Renal cortical epithelial cell (primary cell): Measurements from ENCODE around the gene NRP1. TPM values are rescaled to one million over a fixed set of nuclear protein-coding genes. Genes with fewer than 3 reads are reported as not detected.

Experiments
- DNase-seq: peaks from one replicate; pipeline ENCODE4 v3.0.0-alpha.2; 2011; ENCODE audit warnings: low read depth
- total RNA-seq: library from RNA; depleted of rRNA; stranded (reverse); fragments of >200 nt; gene quantifications from 2 replicates; pipeline ENCODE4 v1.2.3, GENCODE V29; 2014

Gene NRP1
- total RNA-seq, 1 donor from 2014 or later, result 281 TPM

GRCh38 chr10:33290321-33291052 is 44.0 kb downstream of the NRP1 start:
- DNase-seq, result peak; percentile 42

- no peak for DNase-seq
Observed at GRCh38 chr10:33289776-33290175, 44.7 kb downstream of the NRP1 start.

GRCh38 chr10:33288127-33288526 is 46.3 kb downstream of the NRP1 start:
- no peak for DNase-seq

- DNase-seq, result no peak
Observed at GRCh38 chr10:33287112-33287511, 47.4 kb downstream of the NRP1 start.

- DNase-seq, result no peak
Observed at GRCh38 chr10:33286157-33286934, 48.1 kb downstream of the NRP1 start.

- no peak for DNase-seq
Observed at GRCh38 chr10:33284945-33285344, 49.5 kb downstream of the NRP1 start.

GRCh38 chr10:33279811-33280602 is 54.5 kb downstream of the NRP1 start:
- no peak for DNase-seq

- DNase-seq, result no peak
Observed at GRCh38 chr10:33279276-33279675, 55.2 kb downstream of the NRP1 start.

GRCh38 chr10:33278198-33278597 is 56.3 kb downstream of the NRP1 start:
- no peak for DNase-seq

- no peak for DNase-seq
Observed at GRCh38 chr10:33277135-33277536, 57.3 kb downstream of the NRP1 start.

- peak; percentile 36 for DNase-seq
Observed at GRCh38 chr10:33276282-33276923, 58.1 kb downstream of the NRP1 start.

GRCh38 chr10:33274096-33274785 is 60.2 kb downstream of the NRP1 start:
- DNase-seq, result no peak

- DNase-seq, result peak; percentile 92
Observed at GRCh38 chr10:33273295-33274002, 61.0 kb downstream of the NRP1 start.

- DNase-seq, result no peak
Observed at GRCh38 chr10:33272635-33273034, 61.8 kb downstream of the NRP1 start.

- DNase-seq, result no peak
Observed at GRCh38 chr10:33271969-33272583, 62.4 kb downstream of the NRP1 start.

GRCh38 chr10:33270971-33271370 is 63.5 kb downstream of the NRP1 start:
- no peak for DNase-seq

GRCh38 chr10:33267708-33268107 is 66.8 kb downstream of the NRP1 start:
- DNase-seq, result no peak

GRCh38 chr10:33265621-33266020 is 68.8 kb downstream of the NRP1 start:
- DNase-seq, result no peak

- no peak for DNase-seq
Observed at GRCh38 chr10:33263453-33263852, 71.0 kb downstream of the NRP1 start.

GRCh38 chr10:33262871-33263270 is 71.6 kb downstream of the NRP1 start:
- no peak for DNase-seq
